ENCODE measurements around the gene GPR176.

The GPR176 gene

GRCh38 chr15:39924437-39924836, 4.4 kb upstream of the GPR176 start:
- no peak for DNase-seq
- H3K27ac ChIP-seq (ENCODE audit: insufficient read depth in 1 of 2, low read depth in 1 of 2, low read length in 2 of 2, poor library complexity in 1 of 2, severe bottlenecking in 2 of 2): no peak overlapping the region
- H3K36me3 ChIP-seq (ENCODE audit: control insufficient read depth in 4 of 4, insufficient read depth in 4 of 4, low read length in 3 of 4): no peaks in the 10 kb centered on the region
- no peaks in the 10 kb centered on the region for H3K9me3 ChIP-seq (ENCODE audit: control extremely low read depth in 1 of 5, control insufficient read depth in 4 of 5, insufficient read depth in 2 of 5, low read depth in 1 of 5, low read length in 4 of 5)
- H3K4me3 ChIP-seq (ENCODE audit: control insufficient read depth in 1 of 7, extremely low read depth in 1 of 7, insufficient read depth in 4 of 7, low read depth in 2 of 7, low read length in 6 of 7): no peak overlapping the region
- CTCF ChIA-PET: interaction anchor here (0.6 to 2.1 kb wide), 3 partner anchors 77 to 139 kb away, joined by 3 to 6 read pairs (median 3); no protein-coding TSS in a partner anchor
- 56% methylated on average over 2 of the region's 3 CpGs for WGBS (ENCODE audit: insufficient coverage)
- H3K27me3 ChIP-seq (replicated peaks in 2 of 5; ENCODE audit: control insufficient read depth in 4 of 5, insufficient read depth in 5 of 5, low read length in 4 of 5): peaks cover 0 to 11% (median 8%) of the 10 kb centered on the region in 5 experiments
- POLR2A ChIA-PET: no interaction called here
- H3K4me1 ChIP-seq (ENCODE audit: control extremely low read depth in 1 of 4, control insufficient read depth in 4 of 4, insufficient read depth in 4 of 4, low read length in 3 of 4): peaks cover 0 to 26% (median 18%) of the 10 kb centered on the region in 4 experiments

GRCh38 chr15:39922462-39923092, 2.5 kb upstream of the GPR176 start:
- ChIA-PET CTCF (interaction anchor here (1.0 to 2.1 kb wide), 3 partner anchors 11 to 138 kb away, joined by 3 to 6 read pairs (median 3); partner anchors contain the start of gene EIF2AK4), POLR2A (no interaction called here)
- 96% methylated on average over 3 of the region's 4 CpGs for WGBS (ENCODE audit: insufficient coverage)
- Histone ChIP-seq H3K4me1 (ENCODE audit: control extremely low read depth in 1 of 4, control insufficient read depth in 4 of 4, insufficient read depth in 4 of 4, low read length in 3 of 4) (peaks cover 0 to 26% (median 21%) of the 10 kb centered on the region in 4 experiments), H3K4me3 (ENCODE audit: control insufficient read depth in 1 of 7, extremely low read depth in 1 of 7, insufficient read depth in 4 of 7, low read depth in 2 of 7, low read length in 6 of 7) (no peak overlapping the region), H3K27me3 (replicated peaks in 2 of 5; ENCODE audit: control insufficient read depth in 4 of 5, insufficient read depth in 5 of 5, low read length in 4 of 5) (peaks cover 13 to 28% (median 17%) of the 10 kb centered on the region in 5 experiments), H3K27ac (ENCODE audit: insufficient read depth in 1 of 2, low read depth in 1 of 2, low read length in 2 of 2, poor library complexity in 1 of 2, severe bottlenecking in 2 of 2) (no peak overlapping the region), H3K36me3 (ENCODE audit: control insufficient read depth in 4 of 4, insufficient read depth in 4 of 4, low read length in 3 of 4) (no peaks in the 10 kb centered on the region), H3K9me3 (ENCODE audit: control extremely low read depth in 1 of 5, control insufficient read depth in 4 of 5, insufficient read depth in 2 of 5, low read depth in 1 of 5, low read length in 4 of 5) (no peaks in the 10 kb centered on the region)
- DNase-seq: peak in 2 of 3 donors; percentile 6 to 19

GRCh38 chr15:39921274-39921638, 1.2 kb upstream of the GPR176 start:
- Histone ChIP-seq H3K36me3 (ENCODE audit: control insufficient read depth in 4 of 4, insufficient read depth in 4 of 4, low read length in 3 of 4) (no peaks in the 10 kb centered on the region), H3K27ac (ENCODE audit: insufficient read depth in 1 of 2, low read depth in 1 of 2, low read length in 2 of 2, poor library complexity in 1 of 2, severe bottlenecking in 2 of 2) (no peak overlapping the region), H3K9me3 (ENCODE audit: control extremely low read depth in 1 of 5, control insufficient read depth in 4 of 5, insufficient read depth in 2 of 5, low read depth in 1 of 5, low read length in 4 of 5) (peaks cover 0 to 3% (median 0%) of the 10 kb centered on the region in 5 experiments), H3K4me3 (ENCODE audit: control insufficient read depth in 1 of 7, extremely low read depth in 1 of 7, insufficient read depth in 4 of 7, low read depth in 2 of 7, low read length in 6 of 7) (peak overlapping the region; percentile 28 to 75 (median 61)), H3K4me1 (ENCODE audit: control extremely low read depth in 1 of 4, control insufficient read depth in 4 of 4, insufficient read depth in 4 of 4, low read length in 3 of 4) (peaks cover 0 to 26% (median 21%) of the 10 kb centered on the region in 4 experiments), H3K27me3 (replicated peaks in 2 of 5; ENCODE audit: control insufficient read depth in 4 of 5, insufficient read depth in 5 of 5, low read length in 4 of 5) (peaks cover 13 to 37% (median 17%) of the 10 kb centered on the region in 5 experiments)
- DNase-seq: no peak
- ChIA-PET POLR2A (no interaction called here), CTCF (no interaction called here)
- 98% methylated on average over 4 of the region's 6 CpGs for WGBS (ENCODE audit: insufficient coverage)

- Histone ChIP-seq H3K27ac (ENCODE audit: insufficient read depth in 1 of 2, low read depth in 1 of 2, low read length in 2 of 2, poor library complexity in 1 of 2, severe bottlenecking in 2 of 2) (no peak overlapping the region), H3K36me3 (ENCODE audit: control insufficient read depth in 4 of 4, insufficient read depth in 4 of 4, low read length in 3 of 4) (no peaks in the 10 kb centered on the region), H3K4me1 (ENCODE audit: control extremely low read depth in 1 of 4, control insufficient read depth in 4 of 4, insufficient read depth in 4 of 4, low read length in 3 of 4) (peaks cover 0 to 25% (median 21%) of the 10 kb centered on the region in 4 experiments), H3K4me3 (ENCODE audit: control insufficient read depth in 1 of 7, extremely low read depth in 1 of 7, insufficient read depth in 4 of 7, low read depth in 2 of 7, low read length in 6 of 7) (peak overlapping the region; percentile 28 to 75 (median 61)), H3K9me3 (ENCODE audit: control extremely low read depth in 1 of 5, control insufficient read depth in 4 of 5, insufficient read depth in 2 of 5, low read depth in 1 of 5, low read length in 4 of 5) (peaks cover 0 to 3% (median 0%) of the 10 kb centered on the region in 5 experiments), H3K27me3 (replicated peaks in 2 of 5; ENCODE audit: control insufficient read depth in 4 of 5, insufficient read depth in 5 of 5, low read length in 4 of 5) (peaks cover 13 to 40% (median 17%) of the 10 kb centered on the region in 5 experiments)
- 1% methylated on average over 63 of the region's 70 CpGs for WGBS (ENCODE audit: insufficient coverage)
- DNase-seq: peak; percentile 78 to 85 (median 79)
- ChIA-PET CTCF (no interaction called here), POLR2A (no interaction called here)
Observed at GRCh38 chr15:39920510-39921273, 626 bp upstream of the GPR176 start.

DNA sequence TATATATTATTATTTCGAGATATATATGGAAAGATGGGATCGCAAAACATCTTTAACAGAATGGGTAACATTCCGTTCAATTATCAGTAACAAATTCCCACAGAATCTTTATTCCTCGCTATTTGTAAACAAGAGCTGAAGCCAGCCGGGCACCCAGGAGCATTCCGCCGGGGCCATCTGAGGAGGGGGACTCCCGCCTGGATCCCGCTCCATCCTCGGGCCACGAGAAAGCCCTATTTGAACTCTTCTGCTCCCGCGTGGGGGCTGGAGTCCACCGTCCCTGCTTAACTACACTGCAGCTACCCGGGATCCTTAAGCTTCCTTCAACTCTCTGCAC, 687 bp downstream of the GPR176 start:
- DNase-seq: no peak
- WGBS (ENCODE audit: insufficient coverage): 12% methylated on average over 11 of the region's 15 CpGs
- Histone ChIP-seq H3K4me3 (ENCODE audit: control insufficient read depth in 1 of 7, extremely low read depth in 1 of 7, insufficient read depth in 4 of 7, low read depth in 2 of 7, low read length in 6 of 7) (peak overlapping the region; percentile 3 to 75 (median 61)), H3K27ac (ENCODE audit: insufficient read depth in 1 of 2, low read depth in 1 of 2, low read length in 2 of 2, poor library complexity in 1 of 2, severe bottlenecking in 2 of 2) (no peak overlapping the region), H3K9me3 (ENCODE audit: control extremely low read depth in 1 of 5, control insufficient read depth in 4 of 5, insufficient read depth in 2 of 5, low read depth in 1 of 5, low read length in 4 of 5) (peaks cover 0 to 3% (median 0%) of the 10 kb centered on the region in 5 experiments), H3K4me1 (ENCODE audit: control extremely low read depth in 1 of 4, control insufficient read depth in 4 of 4, insufficient read depth in 4 of 4, low read length in 3 of 4) (peaks cover 0 to 21% (median 19%) of the 10 kb centered on the region in 4 experiments), H3K27me3 (replicated peaks in 2 of 5; ENCODE audit: control insufficient read depth in 4 of 5, insufficient read depth in 5 of 5, low read length in 4 of 5) (peaks cover 13 to 41% (median 17%) of the 10 kb centered on the region in 5 experiments), H3K36me3 (ENCODE audit: control insufficient read depth in 4 of 4, insufficient read depth in 4 of 4, low read length in 3 of 4) (no peaks in the 10 kb centered on the region)
- POLR2A ChIA-PET: no interaction called here
- CTCF ChIA-PET: no interaction called here

DNA sequence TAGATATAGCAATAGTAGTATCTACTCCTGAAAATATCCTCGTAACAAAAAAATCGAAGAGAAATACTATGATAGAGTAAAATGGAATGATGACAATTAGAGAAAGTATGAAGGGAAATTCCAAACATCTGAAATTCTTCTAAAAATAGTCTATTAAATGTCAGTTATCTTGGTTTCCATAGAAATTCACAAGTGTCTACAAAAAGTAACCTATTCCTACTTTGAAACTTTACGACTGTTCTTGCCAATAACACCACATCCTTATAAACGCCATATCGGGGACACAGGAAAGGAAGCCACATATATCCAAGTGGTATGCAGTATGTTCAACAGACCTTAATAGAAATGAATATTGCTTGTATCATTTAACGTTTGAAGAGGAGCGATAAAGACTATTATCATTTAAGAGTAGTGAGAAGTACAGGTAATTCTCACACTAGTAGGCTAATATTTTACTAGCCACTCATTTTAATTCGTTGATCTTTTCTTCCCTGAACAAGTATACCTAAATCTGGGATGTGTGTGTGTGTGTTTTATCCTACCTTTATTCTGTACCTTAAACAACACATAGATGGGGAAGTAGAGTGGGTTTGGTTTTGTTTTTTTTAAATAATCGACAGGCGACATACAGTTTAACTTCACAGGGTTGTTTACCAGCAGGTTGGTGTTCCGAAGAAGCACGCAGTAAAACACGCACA, 1.2 kb downstream of the GPR176 start:
- Histone ChIP-seq H3K4me1 (ENCODE audit: control extremely low read depth in 1 of 4, control insufficient read depth in 4 of 4, insufficient read depth in 4 of 4, low read length in 3 of 4) (peaks cover 0 to 21% (median 19%) of the 10 kb centered on the region in 4 experiments), H3K27me3 (replicated peaks in 2 of 5; ENCODE audit: control insufficient read depth in 4 of 5, insufficient read depth in 5 of 5, low read length in 4 of 5) (peaks cover 13 to 41% (median 17%) of the 10 kb centered on the region in 5 experiments), H3K4me3 (ENCODE audit: control insufficient read depth in 1 of 7, extremely low read depth in 1 of 7, insufficient read depth in 4 of 7, low read depth in 2 of 7, low read length in 6 of 7) (peak overlapping the region in 1 of 7 experiments; percentile 8), H3K27ac (ENCODE audit: insufficient read depth in 1 of 2, low read depth in 1 of 2, low read length in 2 of 2, poor library complexity in 1 of 2, severe bottlenecking in 2 of 2) (no peak overlapping the region), H3K36me3 (ENCODE audit: control insufficient read depth in 4 of 4, insufficient read depth in 4 of 4, low read length in 3 of 4) (no peaks in the 10 kb centered on the region), H3K9me3 (ENCODE audit: control extremely low read depth in 1 of 5, control insufficient read depth in 4 of 5, insufficient read depth in 2 of 5, low read depth in 1 of 5, low read length in 4 of 5) (peaks cover 0 to 3% (median 0%) of the 10 kb centered on the region in 5 experiments)
- ChIA-PET POLR2A (no interaction called here), CTCF (no interaction called here)
- peak in 1 of 3 donors; percentile 22 for DNase-seq
- no CpG with 5 or more reads among the region's 13 CpGs for WGBS (ENCODE audit: insufficient coverage)

Data from common myeloid progenitor, CD34-positive (primary cell).